Measurements from ENCODE around the gene PHRF1.
"Not testable (repeated sequence)": the region's sequence is repeated elsewhere in the genome, so short reads cannot be mapped to it uniquely, and the experiment has no call there.

PHRF1 gene

GRCh38 chr11:559020-559620 lies 17.1 kb upstream of the PHRF1 start:
- no peak for DNase-seq

DNA sequence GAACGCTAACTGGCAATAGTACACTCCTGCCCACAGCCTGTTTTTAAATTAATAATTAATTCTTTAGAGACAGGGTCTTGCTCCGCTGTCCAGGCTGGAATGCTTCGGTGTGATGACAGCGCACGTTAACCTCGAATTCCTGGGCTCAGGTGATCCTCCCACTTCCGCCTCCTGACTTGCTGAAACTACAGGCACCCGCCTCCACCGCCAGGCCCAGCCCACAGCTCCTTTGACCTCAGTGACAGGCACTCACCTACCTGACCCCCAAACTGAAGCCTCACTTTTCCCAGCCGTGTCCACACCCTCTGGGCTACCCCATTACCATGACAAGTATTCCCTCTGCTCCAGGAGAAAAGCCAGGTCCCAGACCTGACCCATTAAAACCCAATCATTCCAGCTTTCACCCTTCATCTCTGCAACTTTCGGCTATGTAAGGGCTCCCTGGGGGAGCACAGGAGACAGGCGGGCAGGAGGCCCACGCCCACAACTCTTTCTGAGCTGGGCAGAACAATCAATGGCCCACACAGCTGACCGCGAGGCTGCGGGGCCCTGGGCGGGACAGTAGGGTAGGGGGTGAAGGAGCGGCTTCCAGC lies 16.5 kb upstream of the PHRF1 start:
- DNase-seq = no peak

DNA sequence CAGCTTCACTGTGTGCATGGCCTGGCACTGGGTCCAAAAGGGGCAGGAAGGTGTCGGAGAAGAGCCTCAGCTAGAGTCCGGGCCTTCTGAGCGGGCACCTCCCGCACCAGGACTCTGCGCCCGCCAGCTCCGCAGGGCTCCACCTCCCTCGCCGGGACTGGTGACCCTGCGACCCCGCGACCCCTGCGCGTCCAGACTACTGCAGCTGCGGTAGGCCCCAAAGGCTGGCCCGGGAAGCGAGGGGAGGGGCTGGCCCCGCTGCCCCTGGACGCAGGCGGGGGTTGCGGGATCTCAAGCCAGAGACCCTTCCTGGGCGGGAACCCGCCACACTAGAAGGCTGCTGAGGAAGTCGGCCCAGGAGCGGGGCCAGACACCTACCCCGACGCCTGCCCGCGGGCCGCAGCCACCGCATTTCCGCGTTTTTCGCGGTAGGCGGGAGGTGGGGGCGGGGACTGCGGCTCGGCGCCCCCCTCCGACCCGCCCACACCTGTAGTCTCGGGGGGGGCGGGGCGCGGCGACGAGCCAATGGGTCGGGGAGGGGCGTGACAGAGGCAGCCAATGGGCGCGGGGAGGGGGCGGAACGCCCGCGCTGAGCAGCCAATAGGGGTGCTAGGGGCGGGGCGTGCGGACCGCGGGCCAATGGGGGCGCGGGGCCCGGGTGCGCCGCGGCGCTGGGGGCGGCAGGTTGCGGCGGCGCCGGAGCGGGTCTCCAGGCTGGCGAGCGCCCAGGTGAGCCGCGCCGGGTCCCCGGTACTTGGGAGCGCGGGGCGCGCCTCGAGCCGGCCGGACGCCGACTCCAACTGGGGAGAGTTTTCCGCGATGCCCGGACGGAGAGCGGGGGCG lies 15.7 kb upstream of the PHRF1 start, which contains the start of the genes LMNTD2 and RASSF7:
LMNTD2 (minus strand) TSS at position 434 of the 843 bp plus-strand sequence; CDS start at position 412, 22 bp downstream.
RASSF7 (plus strand) TSS at position 666 of the 843 bp plus-strand sequence. CDS start 799 bp downstream, outside the sequence.
- DNase-seq = peak; percentile 93 to 98 (median 95)

- peak in 2 of 3 donors; percentile 20 to 34 for DNase-seq
Observed at GRCh38 chr11:561148-562003, 14.9 kb upstream of the PHRF1 start.

- no peak for DNase-seq
Observed at GRCh38 chr11:562046-562645, 14.1 kb upstream of the PHRF1 start.

- no peak for DNase-seq
Observed at GRCh38 chr11:563066-563811, 13.0 kb upstream of the PHRF1 start.

- no peak for DNase-seq
Observed at GRCh38 chr11:563812-564578, 12.3 kb upstream of the PHRF1 start.

- no peak for DNase-seq
Observed at GRCh38 chr11:565921-566509, 10.3 kb upstream of the PHRF1 start.

DNA sequence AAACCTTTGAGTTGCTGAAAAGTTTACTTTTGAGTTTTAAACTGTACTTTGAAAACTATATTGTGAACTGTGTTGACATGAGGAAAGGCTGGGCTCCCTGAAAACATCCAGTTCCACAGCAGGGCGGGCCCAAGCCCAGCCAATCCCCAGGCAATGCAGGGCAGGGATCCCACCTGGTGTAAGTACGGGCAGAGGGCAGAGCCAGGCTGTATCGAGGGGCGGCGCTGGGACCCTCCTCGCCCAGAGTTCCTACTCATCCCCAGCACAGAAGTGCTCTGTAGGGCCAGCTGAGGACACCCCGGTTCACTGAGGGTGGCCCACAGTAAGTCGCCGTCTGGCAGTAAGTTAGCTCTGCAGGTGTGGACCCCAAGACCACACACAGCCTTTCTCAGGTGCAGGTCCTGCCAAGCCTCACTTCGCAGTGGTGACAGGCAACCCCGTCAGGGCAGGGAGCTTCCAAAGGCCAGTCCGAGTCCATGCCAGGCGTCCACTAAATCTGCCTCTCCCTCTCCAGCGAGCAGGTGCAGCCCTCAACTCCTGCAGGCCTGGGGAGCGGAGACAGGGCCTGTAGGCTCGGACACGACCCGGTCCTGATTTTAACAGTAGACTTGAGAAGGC lies 9.2 kb upstream of the PHRF1 start:
- DNase-seq = no peak

GRCh38 chr11:567629-568292 lies 8.5 kb upstream of the PHRF1 start:
- DNase-seq = no peak

DNA sequence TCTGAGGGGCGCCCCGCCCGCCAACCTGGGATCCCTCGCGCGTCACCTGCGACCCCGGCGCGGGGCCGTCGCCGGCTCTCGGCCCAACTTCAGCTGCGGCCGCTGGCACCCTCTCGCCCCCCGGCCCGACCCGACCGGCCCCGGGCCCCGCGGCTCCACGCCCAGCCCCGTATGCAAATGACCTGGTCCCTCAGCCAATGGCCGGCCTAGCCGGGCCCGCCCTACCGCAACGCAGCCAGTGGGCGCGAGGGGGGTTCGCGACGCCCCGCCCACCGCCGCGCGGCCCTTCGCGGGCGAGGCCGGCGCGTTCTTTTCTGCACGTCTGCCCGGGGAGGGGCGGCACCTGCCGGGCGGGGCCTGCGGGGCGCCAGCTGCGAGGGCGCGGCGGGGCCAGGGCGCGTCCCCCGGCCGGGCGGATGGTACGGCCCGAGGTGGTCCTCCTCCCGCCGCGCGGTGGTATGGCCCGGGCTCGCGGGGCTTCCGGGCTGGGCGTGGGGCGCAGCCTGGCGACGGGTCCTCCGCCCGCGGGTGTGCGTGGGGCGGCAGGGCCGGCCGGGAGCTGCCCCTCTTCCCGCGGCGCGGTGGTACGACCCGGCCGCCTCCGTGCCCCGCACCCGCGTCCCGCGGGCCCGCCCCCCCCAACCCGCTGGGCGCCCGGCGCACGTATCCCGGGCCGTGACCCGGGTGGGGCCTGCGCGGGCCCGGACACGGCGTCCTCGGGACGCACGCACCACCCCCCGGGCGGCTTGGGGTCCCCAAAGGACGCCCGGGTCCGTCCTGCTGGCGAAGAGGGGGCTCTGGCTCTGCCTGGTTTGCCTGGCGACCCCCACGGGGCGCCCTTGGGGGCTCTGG lies 7.7 kb upstream of the PHRF1 start:
- peak; percentile 94 to 98 (median 97) for DNase-seq

DNA sequence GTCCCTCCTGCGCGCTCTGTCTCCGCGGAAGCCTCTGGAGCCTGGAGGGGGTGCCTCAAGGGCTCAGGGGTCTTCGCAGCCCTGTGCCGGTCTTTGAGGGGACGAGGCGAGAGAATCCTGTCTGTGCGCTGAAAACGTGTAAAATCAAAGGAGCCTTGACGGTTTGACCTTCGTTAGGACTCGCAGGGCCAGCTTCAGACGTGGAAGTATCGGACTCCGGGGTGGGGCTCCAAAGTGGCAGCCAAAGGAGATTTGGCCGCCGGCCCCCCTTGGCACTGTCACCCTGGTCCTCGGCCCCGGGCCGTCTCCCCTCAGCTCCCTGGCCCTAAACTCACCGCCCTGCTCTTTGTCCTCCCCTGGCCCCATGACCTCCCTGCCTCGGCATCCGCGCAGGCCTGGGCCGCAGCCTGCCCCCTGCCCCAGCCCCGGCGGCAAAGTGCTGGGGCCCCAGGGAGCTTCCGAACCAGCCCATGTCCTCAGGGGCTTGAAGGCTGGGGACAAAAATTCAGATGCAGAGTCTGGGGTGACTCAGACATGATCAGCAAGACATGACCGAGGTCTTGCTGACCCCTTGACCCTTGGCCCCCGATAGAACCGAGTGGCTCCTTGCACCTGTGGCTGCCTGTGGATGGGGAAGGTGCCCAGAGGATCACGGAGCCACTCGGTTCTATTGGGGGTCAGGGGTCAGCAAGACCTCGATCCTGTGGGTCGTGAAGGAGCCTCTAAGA lies 6.9 kb upstream of the PHRF1 start:
- no peak for DNase-seq

- DNase-seq = no peak
Observed at GRCh38 chr11:571802-572185, 4.5 kb upstream of the PHRF1 start.

DNA sequence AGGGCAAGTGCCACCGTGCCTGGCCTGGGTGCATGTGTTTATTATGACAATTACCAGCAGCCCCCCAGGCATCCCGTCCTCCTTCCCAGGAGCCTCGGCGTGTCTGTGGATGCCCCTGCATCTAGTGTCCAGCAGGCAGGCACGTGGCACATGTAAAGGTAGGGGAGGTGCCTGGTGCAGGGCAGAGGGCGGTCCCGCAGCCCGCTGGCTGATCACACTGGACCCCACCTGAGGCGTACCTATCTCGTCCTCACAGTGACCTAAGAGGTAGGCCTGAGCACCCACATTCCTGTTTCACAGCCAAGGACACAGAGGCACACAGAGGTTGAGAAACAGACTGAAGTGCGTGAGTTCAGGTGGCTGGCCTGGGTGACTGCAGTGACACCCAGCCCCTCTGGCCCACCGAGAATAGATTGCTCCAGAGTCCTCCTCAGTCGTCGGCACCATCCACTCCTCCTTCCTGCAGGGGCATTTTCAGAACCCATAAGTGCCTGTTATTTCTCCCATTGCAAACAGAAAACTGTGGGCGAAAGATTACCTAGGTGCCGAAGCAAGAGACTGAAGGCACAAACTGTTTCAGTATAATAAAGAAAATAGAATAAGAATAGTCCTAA lies 3.0 kb upstream of the PHRF1 start:
- no peak for DNase-seq

DNA sequence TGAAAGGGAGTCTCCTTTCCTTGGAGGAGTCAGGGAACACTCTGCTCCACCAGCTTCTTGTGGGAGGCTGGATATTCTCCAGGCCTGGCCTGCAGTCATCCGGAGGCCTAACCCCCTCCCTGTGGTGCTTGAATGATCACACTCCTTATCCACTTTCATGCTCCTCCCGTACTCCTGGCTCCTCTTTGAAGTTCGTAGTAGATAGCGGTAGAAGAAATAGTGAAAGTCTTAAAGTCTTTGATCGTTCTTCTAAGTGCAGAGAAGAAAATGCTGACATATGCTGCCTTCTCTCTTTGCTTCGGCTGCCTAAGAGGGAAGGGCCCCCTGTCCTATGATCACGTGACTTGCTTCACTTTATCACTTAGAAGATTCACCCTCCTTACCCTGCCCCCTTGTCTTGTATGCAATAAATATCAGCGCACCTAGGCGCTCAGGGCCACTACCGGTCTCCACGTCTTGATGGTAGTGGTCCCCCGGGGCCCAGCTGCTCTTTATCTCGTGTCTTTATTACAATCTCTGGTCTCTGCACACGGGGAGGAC lies 2.2 kb upstream of the PHRF1 start:
- DNase-seq = not testable (repeated sequence)

GRCh38 chr11:574632-575312 lies 1.5 kb upstream of the PHRF1 start:
- peak in 1 of 3 donors; percentile 37 for DNase-seq
